ENCODE results near the gene CUBN. TPM values are rescaled to one million over a fixed set of nuclear protein-coding genes. Genes with fewer than 3 reads are reported as not detected.

The CUBN gene
- total RNA-seq, 2 donors from 2014 or later, result 1.3 to 9.7 TPM

GRCh38 chr10:16789765-16790164 is 339.8 kb downstream of the CUBN start:
- 66% methylated on average over 4 of the region's 4 CpGs for WGBS
- Histone ChIP-seq H3K9me3 (no peaks in the 10 kb centered on the region), H3K36me3 (no peaks in the 10 kb centered on the region), H3K27ac (no peak overlapping the region), H3K4me3 (no peak overlapping the region), H3K4me1 (replicated peaks) (no peaks in the 10 kb centered on the region), H3K27me3 (replicated peaks; ENCODE audit: insufficient read depth) (no peaks in the 10 kb centered on the region)
- TF ChIP-seq CTCF (IDR thresholded peaks at IDR 0.05), result no peak
- TF ChIP-seq POLR2A (IDR thresholded peaks at IDR 0.05), result no peak
- TF ChIP-seq POLR2AphosphoS5 (IDR thresholded peaks at IDR 0.05), result no peak
- intact Hi-C loops (cut with DNase I), result no loop called here
- no peak for DNase-seq (ENCODE audit: low spot score)

- Histone ChIP-seq H3K36me3 (no peaks in the 10 kb centered on the region), H3K9me3 (no peaks in the 10 kb centered on the region), H3K27ac (no peak overlapping the region), H3K4me1 (replicated peaks) (no peaks in the 10 kb centered on the region), H3K4me3 (no peak overlapping the region), H3K27me3 (replicated peaks; ENCODE audit: insufficient read depth) (no peaks in the 10 kb centered on the region)
- DNase-seq (ENCODE audit: low spot score), result no peak
- no peak for TF ChIP-seq POLR2AphosphoS5 (IDR thresholded peaks at IDR 0.05)
- TF ChIP-seq POLR2A (IDR thresholded peaks at IDR 0.05), result no peak
- no peak for TF ChIP-seq CTCF (IDR thresholded peaks at IDR 0.05)
- 68% methylated on average over 7 of the region's 7 CpGs for WGBS
- intact Hi-C loops (cut with DNase I), result no loop called here
Observed at GRCh38 chr10:16789261-16789660, 340.4 kb downstream of the CUBN start.

GRCh38 chr10:16788778-16789177 is 340.8 kb downstream of the CUBN start:
- no peak for TF ChIP-seq POLR2A (IDR thresholded peaks at IDR 0.05)
- no peak for TF ChIP-seq CTCF (IDR thresholded peaks at IDR 0.05)
- H3K27me3 ChIP-seq (replicated peaks; ENCODE audit: insufficient read depth), result no peaks in the 10 kb centered on the region
- H3K4me1 ChIP-seq (replicated peaks), result no peaks in the 10 kb centered on the region
- no peaks in the 10 kb centered on the region for H3K9me3 ChIP-seq
- WGBS, result 80% methylated on average over 3 of the region's 3 CpGs
- no peak overlapping the region for H3K4me3 ChIP-seq
- no peaks in the 10 kb centered on the region for H3K36me3 ChIP-seq
- no peak for DNase-seq (ENCODE audit: low spot score)
- intact Hi-C loops (cut with DNase I), result no loop called here
- no peak overlapping the region for H3K27ac ChIP-seq

- H3K9me3 ChIP-seq, result no peaks in the 10 kb centered on the region
- no peaks in the 10 kb centered on the region for H3K4me1 ChIP-seq (replicated peaks)
- intact Hi-C loops (cut with DNase I), result no loop called here
- DNase-seq (ENCODE audit: low spot score), result no peak
- 93% methylated on average over 6 of the region's 6 CpGs for WGBS
- no peaks in the 10 kb centered on the region for H3K36me3 ChIP-seq
- H3K27me3 ChIP-seq (replicated peaks; ENCODE audit: insufficient read depth), result no peaks in the 10 kb centered on the region
- H3K4me3 ChIP-seq, result no peak overlapping the region
- H3K27ac ChIP-seq, result no peak overlapping the region
- no peak for TF ChIP-seq POLR2AphosphoS5 (IDR thresholded peaks at IDR 0.05)
- TF ChIP-seq POLR2A (IDR thresholded peaks at IDR 0.05), result no peak
- no peak for TF ChIP-seq CTCF (IDR thresholded peaks at IDR 0.05)
Observed at GRCh38 chr10:16788125-16788524, 341.5 kb downstream of the CUBN start.

GRCh38 chr10:16787361-16787791 is 342.2 kb downstream of the CUBN start:
- intact Hi-C loops (cut with DNase I), result no loop called here
- H3K4me3 ChIP-seq, result no peak overlapping the region
- H3K9me3 ChIP-seq, result no peaks in the 10 kb centered on the region
- H3K36me3 ChIP-seq, result no peaks in the 10 kb centered on the region
- H3K27ac ChIP-seq, result no peak overlapping the region
- H3K27me3 ChIP-seq (replicated peaks; ENCODE audit: insufficient read depth), result no peaks in the 10 kb centered on the region
- no peaks in the 10 kb centered on the region for H3K4me1 ChIP-seq (replicated peaks)
- DNase-seq (ENCODE audit: low spot score), result no peak
- TF ChIP-seq CTCF (IDR thresholded peaks at IDR 0.05) (no peak), POLR2A (IDR thresholded peaks at IDR 0.05) (no peak)
- 96% methylated on average over 12 of the region's 12 CpGs for WGBS

Data from prostate gland (tissue), 2 donors.